Sigmoid colon (tissue), 4 donors: ENCODE data around the gene CPVL.

Experiments
- CTCF ChIP-seq, 4 experiments: fragments of 450-650 bp in 3 of 4; fragments of 200-600 bp in 1 of 4; IDR thresholded peaks; one replicate each; pipeline ENCODE4 v1.5.1; 2016 to 2019; ENCODE audit warnings: antibody characterized with exemption in 4 of 4, mild to moderate bottlenecking in 3 of 4, moderate library complexity in 2 of 4
- POLR2A ChIP-seq, 2 donors: fragments of 450-650 bp; IDR thresholded peaks; one replicate each; pipeline ENCODE4 v1.6.1; 2016; ENCODE audit warnings: antibody characterized with exemption in 2 of 2, mild to moderate bottlenecking in 2 of 2, moderate library complexity in 2 of 2
- POLR2AphosphoS5 ChIP-seq, 4 donors: sonication (generic); formaldehyde crosslinking; IDR thresholded peaks; one replicate each; pipeline ENCODE4 v1.6.1; 2017; ENCODE audit warnings: antibody characterized with exemption in 4 of 4

- no peak for TF ChIP-seq CTCF (IDR thresholded peaks at IDR 0.05)
- TF ChIP-seq POLR2AphosphoS5 (IDR thresholded peaks at IDR 0.05) = no peak
- TF ChIP-seq POLR2A (IDR thresholded peaks at IDR 0.05) = no peak
Measured at GRCh38 chr7:28999427-28999826, 146.9 kb downstream of the CPVL start.
